Activated naive CD4-positive, alpha-beta T cell treated with anti-CD3 and anti-CD28 coated beads, Interleukin-2, amount 50 U/mL, for 72 hours (primary cell): ENCODE results near the gene TMEM270. TPM values are rescaled to one million over a fixed set of nuclear protein-coding genes. Genes with fewer than 3 reads are reported as not detected.
A peak's percentile ranks its signal among the peaks of the same experiment; 100 is the strongest.

Experiments
- ATAC-seq, 2 donors: fragments of 150-1000 bp; cut with Tn5 transposase; 2 replicates each; pipeline ENCODE4 v1.10.0; 2021; ENCODE audit warnings: mild to moderate bottlenecking in 2 of 2, moderate library complexity in 2 of 2
- DNase-seq, 2 donors: peaks; one replicate each; pipeline ENCODE4 v3.0.0; 2021 to 2022; ENCODE audit warnings: low spot score in 2 of 2
- H3K27ac Mint-ChIP-seq, 2 donors: one replicate each; pipeline ENCODE4 v1.8.0; 2022; ENCODE audit warnings: mild to moderate bottlenecking in 2 of 2, mixed read lengths in 2 of 2
- H3K36me3 Mint-ChIP-seq, 2 donors: one replicate each; pipeline ENCODE4 v1.8.0; 2022; ENCODE audit warnings: mixed read lengths in 2 of 2
- H3K9me3 Mint-ChIP-seq, 2 donors: one replicate each; pipeline ENCODE4 v1.8.0; 2022; ENCODE audit warnings: mixed read lengths in 2 of 2
- total RNA-seq, 2 donors: library from RNA; stranded (reverse); gene quantifications; one replicate each; pipeline ENCODE4 v1.2.3, GENCODE V29; 2022

TMEM270 gene
- total RNA-seq, 2 donors from 2014 or later: not detected

GRCh38 chr7:73891178-73891885 lies 30.4 kb downstream of the TMEM270 start:
- ATAC-seq (no peak), DNase-seq (no peak)
- H3K27ac Mint-ChIP-seq: no peak overlapping the region
- peaks cover 0 to 7% of the 10 kb centered on the region in 2 donors for H3K9me3 Mint-ChIP-seq
- H3K36me3 Mint-ChIP-seq: peaks cover 0 to 7% of the 10 kb centered on the region in 2 donors

DNA sequence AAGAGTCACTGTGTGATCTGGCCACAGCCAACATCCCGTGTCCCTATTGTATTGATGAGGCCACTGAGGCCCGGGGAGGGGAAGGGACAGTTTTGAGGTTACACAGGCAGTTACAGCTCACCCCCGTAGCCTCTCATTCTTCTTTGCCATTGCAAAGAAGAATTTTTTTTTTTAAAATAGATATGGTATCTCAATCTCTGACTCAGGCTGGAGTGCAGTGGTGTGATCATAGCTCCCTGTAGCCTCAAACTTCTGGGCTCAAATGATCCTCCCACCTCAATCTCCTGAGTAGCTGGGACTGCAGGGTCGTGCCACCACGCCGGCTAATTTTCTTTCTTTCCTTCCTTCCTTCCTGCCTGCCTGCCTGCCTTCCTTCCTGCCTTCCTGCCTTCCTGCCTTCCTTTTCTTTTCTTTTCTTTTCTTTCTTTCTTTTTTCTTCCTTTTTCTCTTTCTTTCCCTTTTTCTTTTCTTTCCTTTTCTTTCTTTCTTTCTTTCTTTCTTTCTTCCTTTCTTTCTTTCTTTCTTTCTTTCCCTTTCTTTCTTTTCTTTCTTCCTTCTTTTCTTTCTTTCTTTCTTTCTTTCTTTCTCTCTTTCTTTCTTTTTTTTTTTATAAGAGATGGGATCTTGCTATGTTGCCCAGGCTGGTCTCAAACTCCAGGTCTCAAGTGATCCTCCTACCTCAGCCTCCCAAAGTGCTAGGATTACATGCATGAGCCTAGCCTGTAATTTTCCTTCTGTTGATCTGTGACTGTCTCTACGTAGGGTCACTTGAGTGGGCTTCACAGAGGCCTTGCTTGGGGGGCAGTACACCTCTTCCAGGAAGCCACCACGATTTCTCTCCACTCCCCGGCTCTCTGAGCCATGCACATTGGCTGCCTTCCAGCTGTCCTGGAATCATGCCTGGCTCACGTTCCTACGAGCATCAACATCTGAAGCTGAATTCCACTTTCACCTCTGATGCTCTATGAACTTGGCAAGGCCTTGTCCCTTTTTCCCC lies 31.3 kb downstream of the TMEM270 start:
- ATAC-seq (no peak), DNase-seq (no peak)
- peaks cover 0 to 7% of the 10 kb centered on the region in 2 donors for H3K36me3 Mint-ChIP-seq
- peaks cover 0 to 13% of the 10 kb centered on the region in 2 donors for H3K9me3 Mint-ChIP-seq
- peak overlapping the region in 1 of 2 donors; percentile 66 for H3K27ac Mint-ChIP-seq

GRCh38 chr7:73893342-73894101 lies 32.6 kb downstream of the TMEM270 start:
- peaks cover 0 to 13% of the 10 kb centered on the region in 2 donors for H3K9me3 Mint-ChIP-seq
- DNase-seq (no peak), ATAC-seq (no peak)
- no peak overlapping the region for H3K27ac Mint-ChIP-seq
- H3K36me3 Mint-ChIP-seq: peaks cover 0 to 7% of the 10 kb centered on the region in 2 donors

GRCh38 chr7:73894166-73894565 lies 33.2 kb downstream of the TMEM270 start:
- peaks cover 0 to 7% of the 10 kb centered on the region in 2 donors for H3K36me3 Mint-ChIP-seq
- H3K9me3 Mint-ChIP-seq: peaks cover 0 to 13% of the 10 kb centered on the region in 2 donors
- no peak overlapping the region for H3K27ac Mint-ChIP-seq
- DNase-seq (no peak), ATAC-seq (no peak)

DNA sequence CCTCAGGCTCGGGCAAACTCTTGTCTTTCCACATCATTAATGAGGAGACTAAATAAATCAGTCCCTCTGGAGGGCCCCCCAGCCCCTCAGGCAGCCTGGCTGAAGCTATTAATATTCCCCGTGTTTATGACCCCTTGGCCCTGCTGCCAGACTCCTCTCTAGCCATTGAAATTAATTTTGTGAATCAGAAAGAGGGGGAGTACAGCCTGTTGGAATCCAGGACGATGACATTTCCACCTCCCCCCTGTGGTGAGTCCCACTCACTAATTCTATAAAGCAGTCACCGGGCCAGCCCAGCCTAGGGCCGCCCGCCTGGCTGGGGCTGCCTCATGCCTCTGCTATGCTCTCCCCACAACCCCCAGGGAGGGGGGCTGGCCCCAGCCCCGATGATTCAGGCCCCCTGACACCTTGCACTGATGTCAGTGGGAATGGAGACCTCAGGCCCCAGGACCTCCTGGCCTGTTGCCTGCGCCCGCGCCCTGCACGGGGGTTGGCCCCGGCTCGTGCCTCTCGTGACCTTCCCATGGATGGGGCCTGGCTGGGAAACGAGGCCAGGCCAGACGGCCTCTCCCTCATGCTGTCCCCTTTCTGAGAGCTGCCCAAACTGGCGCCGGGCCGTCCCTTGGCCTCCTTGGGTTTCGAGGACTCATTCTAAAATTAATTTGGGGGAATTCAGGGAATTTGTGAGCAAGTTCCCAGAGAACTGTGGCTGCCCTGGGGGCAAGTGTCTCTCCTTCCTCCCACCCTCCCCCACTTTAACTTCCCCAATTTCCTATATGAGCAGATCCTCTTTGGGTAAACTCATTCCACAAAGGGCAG lies 34.0 kb downstream of the TMEM270 start:
- peaks cover 0 to 13% of the 10 kb centered on the region in 2 donors for H3K9me3 Mint-ChIP-seq
- H3K36me3 Mint-ChIP-seq: peaks cover 0 to 7% of the 10 kb centered on the region in 2 donors
- no peak for DNase-seq
- ATAC-seq: no peak
- no peak overlapping the region for H3K27ac Mint-ChIP-seq

DNA sequence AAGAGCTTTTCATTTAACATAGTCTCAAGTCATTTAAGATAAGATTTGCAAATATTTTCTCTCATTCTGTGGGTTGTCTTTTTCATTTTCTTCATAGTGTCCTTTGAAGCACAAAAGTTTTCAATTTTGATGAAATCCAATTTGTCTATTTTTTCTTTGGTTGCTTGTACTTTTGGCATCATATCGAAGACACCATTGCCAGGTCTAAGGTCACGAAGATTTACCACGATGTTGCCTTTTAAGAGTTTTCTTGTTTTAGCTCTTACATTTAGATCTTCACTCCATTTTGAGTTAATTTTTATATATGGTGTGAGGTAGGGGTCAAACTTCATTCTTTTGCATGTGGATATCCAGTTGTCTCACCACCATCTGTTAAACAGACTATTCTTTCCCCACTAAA lies 34.7 kb downstream of the TMEM270 start:
- peaks cover 0 to 13% of the 10 kb centered on the region in 2 donors for H3K9me3 Mint-ChIP-seq
- DNase-seq: no peak
- no peak for ATAC-seq
- no peak overlapping the region for H3K27ac Mint-ChIP-seq
- peaks cover 0 to 7% of the 10 kb centered on the region in 2 donors for H3K36me3 Mint-ChIP-seq

- no peak for DNase-seq
- peaks cover 0 to 13% of the 10 kb centered on the region in 2 donors for H3K9me3 Mint-ChIP-seq
- no peak overlapping the region for H3K27ac Mint-ChIP-seq
- no peak for ATAC-seq
- peaks cover 0 to 7% of the 10 kb centered on the region in 2 donors for H3K36me3 Mint-ChIP-seq
These were observed 35.5 kb downstream of the TMEM270 start for GRCh38 chr7:73896454-73896853.

- Mint-ChIP-seq H3K36me3 (peaks cover 0 to 7% of the 10 kb centered on the region in 2 donors), H3K9me3 (peaks cover 0 to 13% of the 10 kb centered on the region in 2 donors), H3K27ac (no peak overlapping the region)
These were observed 38.8 kb downstream of the TMEM270 start for GRCh38 chr7:73899731-73900142.

GRCh38 chr7:73900286-73900685 lies 39.3 kb downstream of the TMEM270 start:
- no peak for DNase-seq
- Mint-ChIP-seq H3K36me3 (peaks cover 0 to 7% of the 10 kb centered on the region in 2 donors), H3K9me3 (peaks cover 0 to 13% of the 10 kb centered on the region in 2 donors), H3K27ac (no peak overlapping the region)
- ATAC-seq: no peak

More at GRCh38 chr7:73899731-73900142, 38.8 kb downstream of the TMEM270 start:
- DNase-seq (no peak), ATAC-seq (no peak)

GRCh38 chr7:73901231-73901822 lies 40.4 kb downstream of the TMEM270 start:
- Mint-ChIP-seq H3K27ac (no peak overlapping the region), H3K36me3 (no peaks in the 10 kb centered on the region), H3K9me3 (peaks cover 0 to 6% of the 10 kb centered on the region in 2 donors)
- DNase-seq: no peak
- no peak for ATAC-seq

DNA sequence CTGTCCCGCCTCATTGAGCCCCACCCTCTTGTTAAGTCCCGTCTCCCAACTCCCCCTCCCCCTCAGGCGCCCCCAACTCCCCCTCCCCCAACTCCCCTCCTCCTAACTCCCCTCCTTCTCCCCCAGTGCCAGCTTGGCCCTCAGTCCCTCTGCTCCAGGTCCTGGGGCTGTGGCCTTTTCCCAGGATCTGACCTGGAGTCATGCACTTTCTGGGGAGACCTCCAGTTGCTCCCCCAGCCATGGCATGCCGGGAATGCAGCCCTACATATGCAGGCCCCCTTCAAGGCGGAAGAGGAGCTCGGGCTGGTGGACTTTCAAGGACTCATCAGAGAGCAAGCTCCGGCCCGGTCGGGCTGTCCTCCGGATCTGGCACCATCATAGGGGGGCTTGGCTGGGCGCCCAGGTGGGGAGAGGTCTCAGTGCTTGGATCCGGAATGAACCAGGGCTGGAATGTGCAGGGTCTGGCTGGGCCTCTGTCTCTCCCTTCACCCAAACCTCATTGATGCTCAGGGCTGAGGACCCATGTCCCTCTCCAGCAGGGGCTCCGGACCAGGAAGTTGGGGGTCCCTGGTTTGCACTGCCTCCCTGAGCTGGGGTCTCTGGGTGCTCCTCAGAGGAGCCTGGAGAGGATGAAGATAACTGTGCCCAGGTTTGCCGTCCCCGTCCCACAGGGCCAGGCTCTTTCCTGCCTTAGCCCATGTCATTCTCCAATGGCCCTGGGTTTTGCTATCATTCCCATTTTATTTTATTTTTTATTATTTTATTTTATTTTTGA lies 41.1 kb downstream of the TMEM270 start:
- no peak overlapping the region for H3K27ac Mint-ChIP-seq
- ATAC-seq (no peak), DNase-seq (no peak)
- H3K36me3 Mint-ChIP-seq: no peaks in the 10 kb centered on the region
- H3K9me3 Mint-ChIP-seq: peaks cover 0 to 2% of the 10 kb centered on the region in 2 donors

GRCh38 chr7:73903321-73904218 lies 42.6 kb downstream of the TMEM270 start:
- DNase-seq (no peak), ATAC-seq (no peak)
- H3K27ac Mint-ChIP-seq: no peak overlapping the region
- H3K9me3 Mint-ChIP-seq: no peaks in the 10 kb centered on the region
- no peaks in the 10 kb centered on the region for H3K36me3 Mint-ChIP-seq

GRCh38 chr7:73904219-73905137 lies 43.5 kb downstream of the TMEM270 start:
- H3K27ac Mint-ChIP-seq: no peak overlapping the region
- H3K36me3 Mint-ChIP-seq: no peaks in the 10 kb centered on the region
- H3K9me3 Mint-ChIP-seq: no peaks in the 10 kb centered on the region
- ATAC-seq (no peak), DNase-seq (no peak)
